MM.1S (cell line): ENCODE data around the gene MAP2K4.

Source experiments
- CTCF ChIP-seq: fragments of 300-600 bp; sonication (generic); IDR thresholded peaks from 2 replicates; pipeline ENCODE4 v1.5.1; 2016; ENCODE audit warnings: antibody characterized with exemption, low read length, mixed read lengths
- EZH2 ChIP-seq: fragments of 300-600 bp; sonication (generic); optimal IDR thresholded peaks from 2 replicates; pipeline ENCODE3; 2017; ENCODE audit warnings: low read depth, mild to moderate bottlenecking, antibody characterized with exemption, low read length, mixed read lengths
- EZH2phosphoT487 ChIP-seq: fragments of 300-600 bp; sonication (generic); IDR thresholded peaks from 2 replicates; pipeline ENCODE4 v1.6.1; 2018; ENCODE audit warnings: antibody characterized with exemption, low read length

GRCh38 chr17:11979795-11980194, 40.9 kb upstream of the MAP2K4 start:
- no peak for TF ChIP-seq CTCF
- TF ChIP-seq EZH2 = no peak
- no peak for TF ChIP-seq EZH2phosphoT487
